HEK293 (cell line): ENCODE data around the gene ZNF215.

Experiments
- CTCF ChIA-PET: fragments of 350-600 bp; formaldehyde crosslinking; extraction: SDS; loops from one replicate; lab custom pipeline; 2021; ENCODE audit warnings: antibody characterized with exemption; lab: Yijun Ruan, JAX
- POLR2A ChIA-PET: fragments of 300-600 bp; formaldehyde crosslinking; extraction: SDS; loops from one replicate; lab custom pipeline; 2020; ENCODE audit warnings: antibody characterized with exemption, inconsistent platforms; lab: Yijun Ruan, JAX
- H3K27ac ChIP-seq: fragments of 200-500 bp; sonication (Bioruptor generic); 2 replicates; pipeline ENCODE4 v1.5.1; 2014; ENCODE audit warnings: low read depth, low read length, control low read depth, inconsistent platforms; ENCODE audit errors: extremely low read depth
- H3K36me3 ChIP-seq, 2 experiments: fragments of 200-500 bp in 1 of 2; sonication (Bioruptor generic) in 1 of 2; 1 replicate in 1 of 2; 2 replicates in 1 of 2; pipeline ENCODE4 v1.5.1; 2014 to 2017; ENCODE audit warnings: inconsistent platforms in 2 of 2, low read length in 2 of 2; ENCODE audit not compliant: control insufficient read depth in 2 of 2, insufficient read depth in 1 of 2
- H3K4me1 ChIP-seq: fragments of 200-500 bp; sonication (Bioruptor generic); 2 replicates; pipeline ENCODE4 v1.5.1; 2014; ENCODE audit warnings: mild to moderate bottlenecking, low read length, inconsistent platforms; ENCODE audit not compliant: control insufficient read depth, insufficient read depth
- H3K4me3 ChIP-seq: 2 replicates; pipeline ENCODE4 v1.5.1; 2011; ENCODE audit warnings: low read depth, mild to moderate bottlenecking, control low read depth, low read length, moderate library complexity
- H3K9me3 ChIP-seq: fragments of 200-500 bp; sonication (Bioruptor generic); 2 replicates; pipeline ENCODE4 v1.5.1; 2014; ENCODE audit warnings: low read depth, low read length, inconsistent platforms; ENCODE audit not compliant: control insufficient read depth, insufficient read depth
- FEZF1 ChIP-seq: fragments of 450-650 bp; formaldehyde crosslinking; IDR thresholded peaks from 2 replicates; pipeline ENCODE4 v1.5.1; 2016; ENCODE audit warnings: missing biosample characterization, missing genetic modification characterization
- KLF1 ChIP-seq: fragments of 450-650 bp; formaldehyde crosslinking; IDR thresholded peaks from 2 replicates; pipeline ENCODE4 v1.5.1; 2016; ENCODE audit warnings: missing biosample characterization, missing genetic modification characterization
- TRIM28 ChIP-seq: IDR thresholded peaks from 2 replicates; pipeline ENCODE4 v1.6.1; 2011; ENCODE audit warnings: low read length, control low read depth, borderline replicate concordance
- ZBTB20 ChIP-seq: fragments of 450-650 bp; formaldehyde crosslinking; IDR thresholded peaks from 2 replicates; pipeline ENCODE4 v1.5.1; 2016; ENCODE audit warnings: missing biosample characterization, missing genetic modification characterization
- ZBTB7A ChIP-seq: fragments of 450-650 bp; formaldehyde crosslinking; IDR thresholded peaks from 2 replicates; pipeline ENCODE4 v1.5.1; 2016; ENCODE audit warnings: low read depth, missing biosample characterization, missing genetic modification characterization
- ZIC2 ChIP-seq: fragments of 450-650 bp; formaldehyde crosslinking; IDR thresholded peaks from 2 replicates; pipeline ENCODE4 v1.5.1; 2016; ENCODE audit warnings: missing biosample characterization, missing genetic modification characterization
- ZNF16 ChIP-seq: fragments of 450-650 bp; formaldehyde crosslinking; IDR thresholded peaks from 2 replicates; pipeline ENCODE4 v1.5.1; 2016; ENCODE audit warnings: low read depth, missing biosample characterization, missing genetic modification characterization
- ZNF19 ChIP-seq: fragments of 450-650 bp; formaldehyde crosslinking; IDR thresholded peaks from 2 replicates; pipeline ENCODE4; 2016; ENCODE audit warnings: missing biosample characterization, missing genetic modification characterization, low read depth
- ZNF2 ChIP-seq: fragments of 450-650 bp; formaldehyde crosslinking; IDR thresholded peaks from 2 replicates; pipeline ENCODE4 v1.5.1; 2016; ENCODE audit warnings: missing biosample characterization, missing genetic modification characterization
- ZNF302 ChIP-seq: fragments of 450-650 bp; formaldehyde crosslinking; IDR thresholded peaks from 2 replicates; pipeline ENCODE4 v1.5.1; 2016; ENCODE audit warnings: missing biosample characterization, missing genetic modification characterization, low read depth
- ZNF335 ChIP-seq: fragments of 450-650 bp; formaldehyde crosslinking; conservative IDR thresholded peaks from 2 replicates; pipeline ENCODE4 v1.5.1; 2016; ENCODE audit warnings: missing biosample characterization, missing genetic modification characterization
- ZNF391 ChIP-seq: fragments of 450-650 bp; formaldehyde crosslinking; IDR thresholded peaks from 2 replicates; pipeline ENCODE4 v1.5.1; 2016; ENCODE audit warnings: low read depth, missing biosample characterization, missing genetic modification characterization, borderline replicate concordance
- ZNF600 ChIP-seq: fragments of 450-650 bp; formaldehyde crosslinking; IDR thresholded peaks from 2 replicates; pipeline ENCODE4 v1.5.1; 2016; ENCODE audit warnings: missing biosample characterization, missing genetic modification characterization
- ZNF623 ChIP-seq: fragments of 450-650 bp; formaldehyde crosslinking; IDR thresholded peaks from 2 replicates; pipeline ENCODE4 v1.5.1; 2016; ENCODE audit warnings: missing biosample characterization, missing genetic modification characterization
- ZNF624 ChIP-seq: fragments of 450-650 bp; formaldehyde crosslinking; IDR thresholded peaks from 2 replicates; pipeline ENCODE4 v1.5.1; 2017; ENCODE audit warnings: missing biosample characterization, missing genetic modification characterization
- ZNF629 ChIP-seq: fragments of 450-650 bp; formaldehyde crosslinking; IDR thresholded peaks from 2 replicates; pipeline ENCODE4 v1.5.1; 2017; ENCODE audit warnings: missing biosample characterization, missing genetic modification characterization
- ZNF707 ChIP-seq: fragments of 450-650 bp; formaldehyde crosslinking; IDR thresholded peaks from 2 replicates; pipeline ENCODE4 v1.5.1; 2016; ENCODE audit warnings: missing biosample characterization, missing genetic modification characterization
- ZNF843 ChIP-seq: fragments of 450-650 bp; formaldehyde crosslinking; IDR thresholded peaks from 2 replicates; pipeline ENCODE4 v1.5.1; 2016; ENCODE audit warnings: missing biosample characterization, missing genetic modification characterization
- ZXDB ChIP-seq: fragments of 450-650 bp; formaldehyde crosslinking; IDR thresholded peaks from 2 replicates; pipeline ENCODE4 v1.5.1; 2016; ENCODE audit warnings: missing biosample characterization, missing genetic modification characterization
- TF ChIP-seq, protein P1 (sequence below): fragments of 450-650 bp; formaldehyde crosslinking; IDR thresholded peaks from 2 replicates; pipeline ENCODE4 v1.5.1; 2017; ENCODE audit warnings: missing biosample characterization, missing genetic modification characterization
- TF ChIP-seq, protein P2 (sequence below): fragments of 450-650 bp; formaldehyde crosslinking; IDR thresholded peaks from 2 replicates; pipeline ENCODE4 v1.5.1; 2016; ENCODE audit warnings: missing biosample characterization, missing genetic modification characterization, borderline replicate concordance
- TF ChIP-seq, protein P3 (sequence below): fragments of 450-650 bp; formaldehyde crosslinking; IDR thresholded peaks from 2 replicates; pipeline ENCODE4 v1.5.1; 2017; ENCODE audit warnings: missing biosample characterization, mild to moderate bottlenecking, missing genetic modification characterization, moderate library complexity

The ZNF215 gene

DNA sequence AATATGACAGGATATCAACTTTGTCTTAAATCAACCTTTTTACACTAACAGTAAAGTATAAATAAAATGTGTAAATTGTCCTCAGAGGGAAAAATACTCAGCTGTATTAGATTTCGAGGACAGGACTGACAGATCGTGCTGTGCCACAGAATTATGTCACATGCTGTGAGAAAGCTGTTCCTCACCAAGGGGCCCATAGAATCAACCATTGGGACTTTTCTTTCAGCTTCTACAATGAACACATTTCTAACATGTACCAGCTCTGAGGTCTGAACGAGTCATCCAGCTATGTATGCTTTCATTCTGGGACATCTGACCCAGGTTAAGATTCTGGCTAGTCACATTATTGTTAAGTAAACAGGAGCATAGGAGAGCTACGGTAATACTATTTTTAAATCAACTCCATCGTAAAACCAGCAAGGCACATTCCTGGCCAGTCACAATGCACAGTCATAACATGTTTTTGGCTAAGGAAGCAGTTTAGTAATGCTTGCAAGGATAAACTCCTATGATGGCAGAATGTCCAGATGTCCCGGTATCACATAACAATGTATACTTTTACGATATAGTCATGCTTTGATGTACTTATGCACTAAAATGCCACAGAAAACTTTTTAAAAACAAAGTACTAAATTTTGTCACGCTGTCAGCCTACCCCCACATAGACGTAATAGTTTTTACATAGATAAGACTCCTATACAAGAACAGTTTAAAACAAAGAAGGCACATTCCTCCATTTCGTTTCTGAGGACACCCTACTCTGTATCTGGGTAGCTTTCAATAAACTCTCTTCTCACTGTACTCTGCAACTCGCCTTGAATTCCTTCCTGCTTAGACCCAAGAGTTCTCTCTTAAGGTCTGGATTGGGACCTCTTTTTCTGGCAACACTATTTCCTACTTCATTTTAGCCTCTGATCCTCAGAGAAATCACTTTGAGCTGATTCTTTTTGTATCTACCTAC lies 66.5 kb downstream of the ZNF215 start:
- no peak overlapping the region for H3K4me3 ChIP-seq
- POLR2A ChIA-PET = no interaction called here
- CTCF ChIA-PET = interaction anchor here (0.6 to 1.5 kb wide), 3 partner anchors 27 to 180 kb away, joined by 3 to 5 read pairs (median 3); partner anchors contain the start of genes NLRP14 and ZNF214

DNA sequence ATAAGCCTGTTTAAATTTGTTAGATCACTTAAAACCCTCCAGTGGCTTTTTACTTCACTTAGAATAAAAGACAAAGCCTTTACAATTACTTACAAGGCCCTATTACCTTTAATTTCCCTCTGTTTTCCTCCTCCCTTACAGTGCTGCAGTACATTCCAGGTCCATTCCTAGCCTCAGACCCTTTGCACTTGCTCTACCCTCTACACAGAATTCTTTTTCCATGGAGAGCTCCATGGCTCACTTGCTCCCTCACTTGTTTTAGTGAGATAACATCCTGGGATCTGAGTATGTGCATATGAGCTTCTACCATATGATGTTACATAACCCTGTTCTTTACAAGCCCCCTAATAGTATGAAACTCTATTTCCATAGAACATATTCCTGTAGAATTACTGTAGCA lies 69.5 kb downstream of the ZNF215 start:
- H3K36me3 ChIP-seq = peaks cover 0 to 9% of the 10 kb centered on the region in 2 experiments; a peak in 1 of 3 replicates
- H3K4me1 ChIP-seq = no peaks in the 10 kb centered on the region
- no peaks in the 10 kb centered on the region for H3K9me3 ChIP-seq
- POLR2A ChIA-PET = no interaction called here
- no peak overlapping the region for H3K4me3 ChIP-seq
- TF ChIP-seq ZNF19 (tag by site-specific recombination) (no peak), ZNF624 (no peak), ZNF623 (tag by site-specific recombination) (peak; percentile 55), FEZF1 (tag by site-specific recombination) (no peak)
- CTCF ChIA-PET = no interaction called here
- H3K27ac ChIP-seq = no peak overlapping the region

More for the DNA sequence above, 66.5 kb downstream of the ZNF215 start:
- no peaks in the 10 kb centered on the region for H3K4me1 ChIP-seq
- TF ChIP-seq ZXDB (0 out of 2 replicates have a peak, but pooled peaks have one; percentile 19), ZNF707 (tag by site-specific recombination) (no peak), ZNF391 (tag by site-specific recombination) (no peak), TRIM28 (peak; percentile 67; the same call in 1 of the 2 replicates), ZNF629 (tag by site-specific recombination) (0 out of 2 replicates have a peak, but pooled peaks have one; percentile 16), ZBTB20 (0 out of 2 replicates have a peak, but pooled peaks have one; percentile 52), ZNF843 (tag by site-specific recombination) (peak; percentile 30; the same call in 1 of the 2 replicates), ZNF335 (tag by site-specific recombination) (peak; percentile 83), ZNF302 (tag by site-specific recombination) (no peak), ZIC2 (tag by site-specific recombination) (peak; percentile 48; the same call in 1 of the 2 replicates), ZNF600 (tag by site-specific recombination) (0 out of 2 replicates have a peak, but pooled peaks have one; percentile 25)
- TF ChIP-seq, protein P1, sequence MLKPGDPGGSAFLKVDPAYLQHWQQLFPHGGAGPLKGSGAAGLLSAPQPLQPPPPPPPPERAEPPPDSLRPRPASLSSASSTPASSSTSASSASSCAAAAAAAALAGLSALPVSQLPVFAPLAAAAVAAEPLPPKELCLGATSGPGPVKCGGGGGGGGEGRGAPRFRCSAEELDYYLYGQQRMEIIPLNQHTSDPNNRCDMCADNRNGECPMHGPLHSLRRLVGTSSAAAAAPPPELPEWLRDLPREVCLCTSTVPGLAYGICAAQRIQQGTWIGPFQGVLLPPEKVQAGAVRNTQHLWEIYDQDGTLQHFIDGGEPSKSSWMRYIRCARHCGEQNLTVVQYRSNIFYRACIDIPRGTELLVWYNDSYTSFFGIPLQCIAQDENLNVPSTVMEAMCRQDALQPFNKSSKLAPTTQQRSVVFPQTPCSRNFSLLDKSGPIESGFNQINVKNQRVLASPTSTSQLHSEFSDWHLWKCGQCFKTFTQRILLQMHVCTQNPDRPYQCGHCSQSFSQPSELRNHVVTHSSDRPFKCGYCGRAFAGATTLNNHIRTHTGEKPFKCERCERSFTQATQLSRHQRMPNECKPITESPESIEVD = peak; percentile 74
- TF ChIP-seq, all 188 proteins: peak for 9
- H3K9me3 ChIP-seq = no peaks in the 10 kb centered on the region
- no peak overlapping the region for H3K27ac ChIP-seq
- H3K36me3 ChIP-seq = no peaks in the 10 kb centered on the region

DNA sequence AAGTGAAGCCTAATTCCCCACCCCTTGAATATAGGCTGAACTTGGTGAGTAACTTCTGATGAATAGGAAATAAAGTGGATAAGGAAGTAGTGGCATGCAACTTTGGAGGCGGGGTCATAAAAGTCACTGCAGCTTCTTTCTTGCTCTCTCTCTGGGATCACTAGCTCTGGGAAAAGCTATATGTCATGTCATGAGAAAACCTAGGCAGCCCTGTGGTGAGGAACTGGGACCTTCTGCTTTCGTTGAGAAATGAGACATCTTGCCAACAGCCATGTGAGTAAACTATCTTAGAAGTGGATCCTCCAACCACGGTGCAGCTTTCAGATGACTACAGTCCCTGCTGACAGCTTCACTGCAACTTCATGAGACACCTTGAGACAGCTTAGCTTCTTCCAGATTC lies 78.3 kb downstream of the ZNF215 start:
- ChIA-PET POLR2A (no interaction called here), CTCF (no interaction called here)
- H3K27ac ChIP-seq = no peak overlapping the region
- H3K4me3 ChIP-seq = no peak overlapping the region
- no peaks in the 10 kb centered on the region for H3K9me3 ChIP-seq
- no peaks in the 10 kb centered on the region for H3K4me1 ChIP-seq
- peaks cover 0 to 21% of the 10 kb centered on the region in 2 experiments; a peak in 1 of 3 replicates for H3K36me3 ChIP-seq
- TF ChIP-seq KLF1 (tag by site-specific recombination) (no peak), ZBTB7A (no peak), ZNF2 (tag by site-specific recombination) (no peak), ZNF16 (tag by site-specific recombination) (no peak)
- TF ChIP-seq, protein P2, sequence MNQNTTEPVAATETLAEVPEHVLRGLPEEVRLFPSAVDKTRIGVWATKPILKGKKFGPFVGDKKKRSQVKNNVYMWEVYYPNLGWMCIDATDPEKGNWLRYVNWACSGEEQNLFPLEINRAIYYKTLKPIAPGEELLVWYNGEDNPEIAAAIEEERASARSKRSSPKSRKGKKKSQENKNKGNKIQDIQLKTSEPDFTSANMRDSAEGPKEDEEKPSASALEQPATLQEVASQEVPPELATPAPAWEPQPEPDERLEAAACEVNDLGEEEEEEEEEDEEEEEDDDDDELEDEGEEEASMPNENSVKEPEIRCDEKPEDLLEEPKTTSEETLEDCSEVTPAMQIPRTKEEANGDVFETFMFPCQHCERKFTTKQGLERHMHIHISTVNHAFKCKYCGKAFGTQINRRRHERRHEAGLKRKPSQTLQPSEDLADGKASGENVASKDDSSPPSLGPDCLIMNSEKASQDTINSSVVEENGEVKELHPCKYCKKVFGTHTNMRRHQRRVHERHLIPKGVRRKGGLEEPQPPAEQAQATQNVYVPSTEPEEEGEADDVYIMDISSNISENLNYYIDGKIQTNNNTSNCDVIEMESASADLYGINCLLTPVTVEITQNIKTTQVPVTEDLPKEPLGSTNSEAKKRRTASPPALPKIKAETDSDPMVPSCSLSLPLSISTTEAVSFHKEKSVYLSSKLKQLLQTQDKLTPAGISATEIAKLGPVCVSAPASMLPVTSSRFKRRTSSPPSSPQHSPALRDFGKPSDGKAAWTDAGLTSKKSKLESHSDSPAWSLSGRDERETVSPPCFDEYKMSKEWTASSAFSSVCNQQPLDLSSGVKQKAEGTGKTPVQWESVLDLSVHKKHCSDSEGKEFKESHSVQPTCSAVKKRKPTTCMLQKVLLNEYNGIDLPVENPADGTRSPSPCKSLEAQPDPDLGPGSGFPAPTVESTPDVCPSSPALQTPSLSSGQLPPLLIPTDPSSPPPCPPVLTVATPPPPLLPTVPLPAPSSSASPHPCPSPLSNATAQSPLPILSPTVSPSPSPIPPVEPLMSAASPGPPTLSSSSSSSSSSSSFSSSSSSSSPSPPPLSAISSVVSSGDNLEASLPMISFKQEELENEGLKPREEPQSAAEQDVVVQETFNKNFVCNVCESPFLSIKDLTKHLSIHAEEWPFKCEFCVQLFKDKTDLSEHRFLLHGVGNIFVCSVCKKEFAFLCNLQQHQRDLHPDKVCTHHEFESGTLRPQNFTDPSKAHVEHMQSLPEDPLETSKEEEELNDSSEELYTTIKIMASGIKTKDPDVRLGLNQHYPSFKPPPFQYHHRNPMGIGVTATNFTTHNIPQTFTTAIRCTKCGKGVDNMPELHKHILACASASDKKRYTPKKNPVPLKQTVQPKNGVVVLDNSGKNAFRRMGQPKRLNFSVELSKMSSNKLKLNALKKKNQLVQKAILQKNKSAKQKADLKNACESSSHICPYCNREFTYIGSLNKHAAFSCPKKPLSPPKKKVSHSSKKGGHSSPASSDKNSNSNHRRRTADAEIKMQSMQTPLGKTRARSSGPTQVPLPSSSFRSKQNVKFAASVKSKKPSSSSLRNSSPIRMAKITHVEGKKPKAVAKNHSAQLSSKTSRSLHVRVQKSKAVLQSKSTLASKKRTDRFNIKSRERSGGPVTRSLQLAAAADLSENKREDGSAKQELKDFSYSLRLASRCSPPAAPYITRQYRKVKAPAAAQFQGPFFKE (tag by site-specific recombination) = no peak
- TF ChIP-seq, protein P3, sequence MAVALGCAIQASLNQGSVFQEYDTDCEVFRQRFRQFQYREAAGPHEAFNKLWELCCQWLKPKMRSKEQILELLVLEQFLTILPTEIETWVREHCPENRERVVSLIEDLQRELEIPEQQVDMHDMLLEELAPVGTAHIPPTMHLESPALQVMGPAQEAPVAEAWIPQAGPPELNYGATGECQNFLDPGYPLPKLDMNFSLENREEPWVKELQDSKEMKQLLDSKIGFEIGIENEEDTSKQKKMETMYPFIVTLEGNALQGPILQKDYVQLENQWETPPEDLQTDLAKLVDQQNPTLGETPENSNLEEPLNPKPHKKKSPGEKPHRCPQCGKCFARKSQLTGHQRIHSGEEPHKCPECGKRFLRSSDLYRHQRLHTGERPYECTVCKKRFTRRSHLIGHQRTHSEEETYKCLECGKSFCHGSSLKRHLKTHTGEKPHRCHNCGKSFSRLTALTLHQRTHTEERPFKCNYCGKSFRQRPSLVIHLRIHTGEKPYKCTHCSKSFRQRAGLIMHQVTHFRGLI (tag by site-specific recombination) = no peak
